ENCODE measurements around the gene USP1.

DNA sequence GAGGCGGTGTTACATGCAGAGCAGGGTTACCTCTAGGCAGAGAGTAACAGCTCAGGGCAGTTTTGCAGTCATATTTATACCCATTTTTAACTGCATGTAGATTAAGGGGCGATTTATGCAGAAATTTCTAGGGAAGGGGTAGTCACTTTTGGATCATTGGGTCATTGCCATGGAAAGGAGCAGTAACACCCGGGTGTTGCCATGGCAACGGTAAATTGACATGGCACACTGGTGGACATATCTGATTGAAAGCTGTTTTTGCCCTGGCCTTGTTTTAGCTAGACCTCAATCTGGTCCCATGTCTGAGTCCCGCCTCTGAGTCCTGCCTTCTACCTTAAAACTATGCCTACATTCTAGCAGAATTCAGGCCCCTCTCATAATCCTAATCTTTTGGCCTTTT is 11.8 kb upstream of the USP1 start:
- TF ChIP-seq ZNF384 (IDR thresholded peaks at IDR 0.05; ENCODE audit: borderline replicate concordance, low read depth, low read length) = no peak
- TF ChIP-seq, protein P1, sequence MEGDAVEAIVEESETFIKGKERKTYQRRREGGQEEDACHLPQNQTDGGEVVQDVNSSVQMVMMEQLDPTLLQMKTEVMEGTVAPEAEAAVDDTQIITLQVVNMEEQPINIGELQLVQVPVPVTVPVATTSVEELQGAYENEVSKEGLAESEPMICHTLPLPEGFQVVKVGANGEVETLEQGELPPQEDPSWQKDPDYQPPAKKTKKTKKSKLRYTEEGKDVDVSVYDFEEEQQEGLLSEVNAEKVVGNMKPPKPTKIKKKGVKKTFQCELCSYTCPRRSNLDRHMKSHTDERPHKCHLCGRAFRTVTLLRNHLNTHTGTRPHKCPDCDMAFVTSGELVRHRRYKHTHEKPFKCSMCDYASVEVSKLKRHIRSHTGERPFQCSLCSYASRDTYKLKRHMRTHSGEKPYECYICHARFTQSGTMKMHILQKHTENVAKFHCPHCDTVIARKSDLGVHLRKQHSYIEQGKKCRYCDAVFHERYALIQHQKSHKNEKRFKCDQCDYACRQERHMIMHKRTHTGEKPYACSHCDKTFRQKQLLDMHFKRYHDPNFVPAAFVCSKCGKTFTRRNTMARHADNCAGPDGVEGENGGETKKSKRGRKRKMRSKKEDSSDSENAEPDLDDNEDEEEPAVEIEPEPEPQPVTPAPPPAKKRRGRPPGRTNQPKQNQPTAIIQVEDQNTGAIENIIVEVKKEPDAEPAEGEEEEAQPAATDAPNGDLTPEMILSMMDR (IDR thresholded peaks at IDR 0.05 in 2 of 3, conservative IDR thresholded peaks at IDR 0.05 in 1 of 3; ENCODE audit: control insufficient read depth in 2 of 3, extremely low read depth in 1 of 3, insufficient read depth in 1 of 3, low read depth in 3 of 3, low read length in 3 of 3) = no peak
- no peak for TF ChIP-seq MXI1 (IDR thresholded peaks at IDR 0.05; ENCODE audit: low read depth, low read length)
- no peak for TF ChIP-seq SRF (IDR thresholded peaks at IDR 0.05; ENCODE audit: low read depth in 2 of 2, low read length in 2 of 2)
